ENCODE results near the gene CERK.
"Not testable (repeated sequence)": the region's sequence is repeated elsewhere in the genome, so short reads cannot be mapped to it uniquely, and the experiment has no call there.

The CERK gene, protein sequence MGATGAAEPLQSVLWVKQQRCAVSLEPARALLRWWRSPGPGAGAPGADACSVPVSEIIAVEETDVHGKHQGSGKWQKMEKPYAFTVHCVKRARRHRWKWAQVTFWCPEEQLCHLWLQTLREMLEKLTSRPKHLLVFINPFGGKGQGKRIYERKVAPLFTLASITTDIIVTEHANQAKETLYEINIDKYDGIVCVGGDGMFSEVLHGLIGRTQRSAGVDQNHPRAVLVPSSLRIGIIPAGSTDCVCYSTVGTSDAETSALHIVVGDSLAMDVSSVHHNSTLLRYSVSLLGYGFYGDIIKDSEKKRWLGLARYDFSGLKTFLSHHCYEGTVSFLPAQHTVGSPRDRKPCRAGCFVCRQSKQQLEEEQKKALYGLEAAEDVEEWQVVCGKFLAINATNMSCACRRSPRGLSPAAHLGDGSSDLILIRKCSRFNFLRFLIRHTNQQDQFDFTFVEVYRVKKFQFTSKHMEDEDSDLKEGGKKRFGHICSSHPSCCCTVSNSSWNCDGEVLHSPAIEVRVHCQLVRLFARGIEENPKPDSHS

DNA sequence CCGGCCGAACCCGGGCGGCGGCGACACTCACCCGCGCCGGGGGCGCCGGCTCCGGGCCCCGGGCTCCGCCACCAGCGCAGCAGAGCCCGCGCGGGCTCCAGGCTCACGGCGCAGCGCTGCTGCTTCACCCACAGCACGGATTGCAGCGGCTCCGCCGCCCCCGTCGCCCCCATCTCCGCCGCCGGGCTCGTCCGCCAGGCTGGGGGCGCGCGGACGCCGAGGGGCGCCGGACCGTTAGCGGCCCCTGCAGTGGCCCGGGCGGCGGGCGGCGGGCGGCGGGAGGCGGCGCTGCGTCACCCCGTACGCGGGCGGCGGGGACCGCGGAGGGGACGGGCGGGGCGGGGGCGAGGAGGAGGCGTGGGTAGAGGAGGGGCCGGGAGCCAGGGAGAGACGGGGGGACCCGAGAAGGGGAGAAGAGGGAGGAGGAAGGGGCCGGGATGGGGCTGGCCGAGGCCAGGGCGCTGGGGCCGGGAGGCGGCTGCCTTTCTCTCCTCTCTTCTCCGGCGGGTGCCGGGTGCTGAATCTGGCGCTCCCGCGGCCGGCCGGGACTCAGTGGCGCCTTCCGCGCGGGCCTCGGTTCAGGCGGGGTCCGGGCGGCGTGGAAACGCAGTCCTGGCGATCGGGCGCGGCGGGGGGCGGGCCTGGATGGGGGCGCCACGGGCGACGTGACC lies at the start of gene CERK:
Gene CERK (minus strand): TSS at position 277 of the 671 bp plus-strand sequence. CDS start 104 bp downstream, at position 173.
- peak; percentile 39 to 51 for DNase-seq

DNA sequence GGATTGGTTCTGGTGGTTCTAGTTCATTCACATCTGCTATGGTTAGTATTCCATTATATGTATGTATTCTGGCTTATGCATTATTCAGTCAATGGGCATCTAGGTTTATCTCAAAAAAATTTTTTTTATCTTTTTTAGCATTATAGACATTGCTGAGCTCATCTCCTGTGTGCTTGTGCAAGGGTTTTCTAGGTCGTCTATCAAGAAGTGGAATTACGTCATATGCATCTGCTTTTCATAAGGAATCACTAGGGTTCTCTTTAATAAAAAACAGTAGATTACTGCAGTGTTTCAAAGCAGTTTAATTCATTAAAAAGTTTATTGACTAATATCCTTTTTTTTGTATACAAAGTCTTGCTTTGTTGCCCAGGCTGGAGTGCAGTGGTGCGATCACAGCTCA lies 45.7 kb upstream of the CERK start:
- no peak for DNase-seq

DNA sequence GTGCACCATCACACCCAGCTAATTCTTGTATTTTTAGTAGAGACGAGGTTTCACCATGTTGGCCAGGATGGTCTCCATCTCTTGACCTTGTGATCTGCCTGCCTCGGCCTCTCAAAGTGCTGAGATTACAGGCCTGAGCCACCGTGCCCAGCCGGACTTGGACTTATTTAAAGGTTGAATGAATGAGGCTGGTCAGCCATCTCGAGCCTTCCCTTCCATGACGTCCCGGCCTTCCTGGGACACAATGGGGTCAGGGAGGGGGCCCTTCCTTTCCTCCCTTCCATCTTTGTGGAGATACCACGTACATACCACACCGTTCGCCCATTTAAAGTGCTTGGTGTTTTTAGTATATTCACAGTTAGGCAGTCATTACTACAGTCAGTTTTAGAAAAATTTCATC lies 44.1 kb upstream of the CERK start:
- DNase-seq = not testable (repeated sequence)

DNA sequence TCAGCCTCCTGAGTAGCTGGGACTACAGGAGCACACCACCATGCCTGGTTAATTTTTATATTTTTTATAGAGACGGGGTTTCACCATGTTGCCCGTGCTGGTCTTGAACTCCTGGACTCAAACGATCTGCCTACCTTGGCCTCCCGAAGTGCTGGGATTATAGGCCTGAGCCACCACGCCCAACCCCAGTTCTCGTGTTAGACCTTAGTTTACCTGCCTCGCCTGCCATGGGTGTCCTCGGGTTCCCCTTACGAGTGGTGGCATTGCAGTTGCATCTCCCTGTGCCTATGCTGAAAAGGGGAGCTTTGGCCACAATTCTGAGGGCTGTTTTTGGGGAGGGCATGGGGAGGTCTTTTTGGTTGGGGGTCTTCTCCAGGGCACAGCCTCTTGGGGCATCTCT lies 43.2 kb upstream of the CERK start:
- no peak for DNase-seq

DNA sequence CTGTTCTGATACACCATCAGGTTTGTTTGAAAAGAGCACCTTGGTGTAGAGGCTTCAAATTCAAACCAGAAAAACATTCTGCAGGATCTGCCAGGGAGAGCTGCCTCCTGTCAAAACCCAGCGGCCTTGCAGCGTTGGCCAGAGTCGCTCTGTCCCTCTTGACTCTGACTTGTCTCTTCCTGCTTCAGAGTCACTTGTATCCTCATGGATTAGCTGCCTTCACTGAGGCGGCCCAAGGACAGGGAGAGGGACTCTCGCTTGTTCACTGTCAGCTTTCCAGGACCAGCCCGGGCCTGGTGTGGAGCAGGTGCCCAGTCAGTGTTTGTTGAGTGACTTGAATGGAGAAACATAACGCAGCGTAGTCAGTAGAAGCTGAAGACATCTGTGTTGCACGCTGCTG lies 42.4 kb upstream of the CERK start:
- DNase-seq = no peak

DNA sequence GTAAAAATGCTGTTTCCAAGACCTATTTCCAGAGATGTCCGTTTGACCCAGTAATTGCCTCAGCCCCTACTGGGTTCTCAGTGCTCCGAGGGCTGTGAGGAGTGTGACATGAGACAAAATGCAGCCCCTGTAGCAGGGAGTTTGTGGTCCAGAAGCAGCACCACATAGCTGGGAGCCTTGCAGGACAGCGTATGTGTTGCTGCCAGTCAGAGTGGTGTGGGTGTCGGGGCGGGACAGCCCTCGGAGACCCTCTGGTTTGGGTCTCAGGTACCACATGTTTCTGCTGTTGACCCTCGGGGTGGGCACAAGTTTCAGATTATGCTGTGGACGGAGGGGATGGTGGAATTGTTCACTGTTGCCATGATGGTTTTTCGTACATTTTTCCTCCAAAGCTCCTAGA lies 41.6 kb upstream of the CERK start:
- DNase-seq = no peak

DNA sequence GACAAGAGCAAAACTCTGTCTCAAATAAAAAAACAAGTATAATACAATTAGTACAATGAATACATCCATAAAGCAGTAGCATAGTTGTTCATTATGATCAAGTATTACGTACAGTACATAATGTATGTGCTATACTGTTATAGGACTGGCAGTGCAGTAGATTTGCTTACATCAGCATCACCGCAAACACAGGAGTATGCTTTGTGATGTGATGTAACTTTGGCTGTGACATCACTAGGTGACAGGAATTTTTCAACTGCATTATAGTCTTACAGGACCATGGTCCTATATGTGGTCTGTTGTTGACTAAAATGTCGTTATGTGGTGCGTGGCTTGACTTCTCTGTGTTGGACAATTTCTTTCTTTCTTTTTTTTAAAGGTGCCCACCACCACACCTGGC lies 41.0 kb upstream of the CERK start:
- no peak for DNase-seq

DNA sequence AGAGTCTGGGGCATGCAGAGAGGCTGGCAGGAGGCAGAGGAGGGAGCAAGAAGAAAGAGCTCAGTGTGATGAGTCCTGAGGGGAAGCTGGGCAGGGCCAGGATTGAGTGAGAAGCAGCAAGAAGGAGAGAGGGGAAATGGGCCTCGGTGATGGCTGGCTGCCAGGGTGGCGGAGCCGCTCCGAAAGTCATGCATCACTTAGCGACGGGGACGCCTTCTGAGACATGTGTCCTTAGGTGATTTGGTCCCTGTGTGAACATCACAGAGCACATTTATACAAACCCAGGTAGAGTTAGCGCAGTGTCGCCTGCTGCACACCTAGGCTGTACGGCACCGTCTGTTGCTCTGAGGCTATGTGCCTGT lies 39.5 kb upstream of the CERK start:
- peak in 1 of 2 donors; percentile 43 for DNase-seq

DNA sequence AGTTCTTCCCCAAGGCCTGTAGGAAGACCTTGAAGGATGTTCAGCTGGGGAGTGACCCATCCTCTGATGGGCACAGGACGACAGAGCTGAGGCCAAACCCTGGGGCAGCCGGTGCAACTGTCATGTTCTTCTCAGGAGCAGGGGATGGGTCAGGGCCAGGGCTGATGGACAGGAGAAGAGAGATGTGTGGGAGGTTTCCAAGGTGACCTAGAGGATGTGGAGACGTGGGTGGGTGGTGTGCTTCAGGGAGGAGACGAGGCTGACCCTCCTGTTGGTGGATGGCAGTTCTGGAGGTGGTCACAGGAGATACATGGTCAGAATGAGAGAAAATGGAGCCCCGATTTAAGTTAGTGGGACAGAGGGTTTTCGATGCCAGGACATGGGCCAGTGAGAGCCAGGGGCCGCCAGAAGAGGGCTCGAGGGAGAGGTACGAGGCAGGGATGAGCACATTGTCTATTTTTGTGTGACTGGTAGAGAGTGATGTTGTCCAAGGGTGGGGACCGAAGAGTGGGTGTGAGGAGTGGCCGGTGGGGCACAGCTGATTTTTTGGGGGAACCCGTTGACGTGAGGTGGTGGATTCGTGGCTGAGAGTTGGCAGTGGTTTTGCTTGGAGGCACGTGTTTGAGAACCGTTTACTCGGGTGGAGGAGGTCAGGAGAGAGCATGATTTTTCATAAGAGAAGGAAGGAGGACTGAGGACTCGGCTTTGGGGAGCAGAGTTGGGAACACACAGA lies 39.0 kb upstream of the CERK start:
- no peak for DNase-seq

DNA sequence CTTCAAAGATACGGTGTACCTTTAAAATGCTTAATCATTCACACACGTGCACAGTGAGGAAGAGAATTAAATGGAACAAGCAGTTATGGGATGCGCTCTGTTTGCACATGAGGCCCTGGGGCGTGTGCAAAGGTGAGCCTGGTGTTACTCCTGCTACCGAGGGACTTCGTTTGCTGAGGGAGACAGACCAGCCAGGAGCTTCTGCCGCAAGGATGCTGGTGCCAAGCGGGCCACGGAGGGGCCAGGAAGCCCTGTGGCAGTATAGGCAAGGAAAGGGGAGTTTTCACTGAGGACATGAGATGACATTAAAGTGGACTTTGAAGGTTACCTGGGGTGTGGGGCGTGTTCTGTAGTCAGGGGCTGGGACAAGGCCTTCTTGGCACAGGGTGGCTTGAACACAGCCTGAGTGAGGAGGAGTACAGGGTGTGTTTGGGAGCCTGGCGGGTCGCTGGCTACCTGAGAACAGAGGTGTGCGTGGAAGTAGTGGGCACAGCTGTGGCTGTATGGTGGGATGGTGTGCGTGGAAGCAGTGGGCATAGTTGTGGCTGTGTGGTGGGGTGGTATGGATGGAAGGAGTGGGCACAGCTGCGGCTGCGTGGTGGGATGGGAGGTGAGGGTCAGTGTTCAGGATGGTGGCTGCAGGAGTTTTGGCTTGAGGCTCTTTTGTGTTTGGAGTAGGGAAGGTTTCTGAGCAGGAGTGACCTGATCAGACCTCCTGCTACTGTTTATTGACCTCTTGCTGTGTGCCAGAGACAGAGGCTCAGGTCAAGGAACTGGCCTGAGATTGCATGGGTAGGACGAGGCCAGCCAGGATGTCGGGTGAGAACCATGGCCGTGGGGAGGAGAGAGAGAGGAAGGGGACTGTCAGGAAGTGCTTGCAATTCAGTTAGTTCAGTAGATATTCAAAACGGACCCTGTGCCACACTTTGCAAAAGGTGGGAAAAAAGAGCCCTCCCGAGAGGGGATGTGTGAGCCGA lies 38.1 kb upstream of the CERK start:
- DNase-seq = no peak

DNA sequence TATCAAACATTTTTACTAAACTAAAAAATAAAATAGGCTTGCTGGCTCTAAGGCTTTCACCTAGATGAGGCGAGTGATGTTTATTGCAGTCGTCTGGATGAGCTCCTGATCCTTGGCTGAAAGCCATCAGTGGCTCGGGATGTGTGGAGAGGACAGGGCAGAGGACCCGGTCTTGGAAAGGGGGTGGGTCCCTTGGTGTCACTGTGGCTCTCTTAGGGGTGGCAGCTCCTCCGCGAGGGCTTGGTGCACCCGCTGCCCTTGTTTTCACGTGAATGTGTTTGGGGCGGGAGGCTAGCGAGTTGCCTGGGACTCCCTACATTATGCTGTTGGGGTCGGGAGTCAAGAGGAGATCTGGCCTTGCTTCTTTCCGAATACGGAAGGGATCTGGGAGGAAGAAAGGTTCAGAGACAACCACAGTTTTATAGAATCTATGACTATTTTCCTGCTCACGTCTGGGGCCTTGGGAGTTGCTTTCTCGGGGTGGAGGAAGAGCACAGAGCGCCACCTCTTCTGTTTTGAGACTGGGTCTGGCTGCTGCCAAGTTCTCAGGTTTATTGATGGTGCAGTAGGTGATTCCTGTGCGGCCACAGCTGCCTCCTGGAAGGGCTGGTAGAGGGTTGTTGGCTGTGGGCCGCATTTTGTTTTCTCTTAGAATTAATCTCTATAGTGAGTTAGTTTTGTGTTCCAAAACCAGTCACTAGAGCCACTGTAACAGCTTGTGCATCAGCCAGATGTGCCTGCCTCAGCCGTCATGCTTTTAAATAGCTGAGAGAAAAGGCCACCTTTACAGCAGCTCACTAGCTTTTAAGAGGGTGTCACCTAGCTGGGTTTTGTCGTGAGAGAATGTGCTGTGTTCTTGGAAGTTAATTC lies 37.2 kb upstream of the CERK start:
- no peak for DNase-seq

DNA sequence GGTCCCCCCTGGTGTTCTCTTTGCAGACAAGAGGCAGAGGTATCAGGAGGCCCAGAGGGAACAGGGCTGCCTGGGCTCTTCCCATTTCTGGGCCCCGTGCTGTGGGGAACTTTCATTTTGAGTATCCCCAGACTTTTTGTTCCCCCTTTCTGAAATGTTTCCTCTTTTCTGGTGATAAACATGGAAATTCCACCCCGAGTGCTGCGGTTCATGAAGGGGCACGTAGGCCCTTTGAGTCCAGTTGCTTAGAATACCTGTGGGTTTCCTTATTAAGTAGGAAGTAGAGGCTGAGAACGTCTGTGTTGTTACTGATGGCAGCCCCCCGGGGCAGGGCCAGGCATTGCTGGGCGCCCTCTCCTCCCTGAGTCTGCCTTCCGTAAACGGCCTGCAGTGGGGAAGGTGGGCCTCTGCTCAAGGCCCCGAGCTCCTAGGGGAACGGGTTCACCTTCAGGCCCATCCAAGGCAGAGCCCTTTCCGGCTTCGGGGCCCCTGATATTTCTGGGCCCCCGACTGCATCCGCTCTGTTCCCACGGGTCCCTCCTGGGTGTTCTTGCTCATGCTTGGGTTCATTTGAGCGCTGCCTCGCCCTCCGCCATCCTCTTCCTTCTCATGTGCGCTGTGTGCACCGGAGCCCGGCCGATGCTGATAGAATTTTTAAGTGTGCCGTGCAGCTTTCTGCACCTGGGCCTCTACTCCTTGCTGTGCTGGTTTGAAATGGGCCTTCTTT lies 36.4 kb upstream of the CERK start:
- DNase-seq = no peak

DNA sequence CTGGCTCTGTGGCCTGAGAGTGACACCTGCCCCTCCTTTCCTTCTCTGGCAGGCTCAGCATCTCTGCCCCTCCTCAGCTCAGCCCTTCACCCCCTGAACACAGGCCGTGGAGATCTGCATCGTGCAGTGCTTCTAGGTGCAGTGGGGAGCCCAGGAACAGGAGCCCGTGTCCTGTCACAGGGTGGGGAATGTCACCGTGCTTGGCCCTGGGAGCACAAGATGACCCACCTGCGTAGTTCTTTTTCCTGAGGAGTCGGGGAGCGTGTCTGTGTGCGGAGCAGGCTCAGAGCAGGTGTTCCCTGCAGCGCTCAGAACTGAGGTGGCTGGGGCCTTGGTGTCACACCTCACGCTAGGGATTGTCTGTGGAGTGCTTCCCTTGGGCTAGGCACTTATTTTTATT lies 35.0 kb upstream of the CERK start:
- no peak for DNase-seq

DNA sequence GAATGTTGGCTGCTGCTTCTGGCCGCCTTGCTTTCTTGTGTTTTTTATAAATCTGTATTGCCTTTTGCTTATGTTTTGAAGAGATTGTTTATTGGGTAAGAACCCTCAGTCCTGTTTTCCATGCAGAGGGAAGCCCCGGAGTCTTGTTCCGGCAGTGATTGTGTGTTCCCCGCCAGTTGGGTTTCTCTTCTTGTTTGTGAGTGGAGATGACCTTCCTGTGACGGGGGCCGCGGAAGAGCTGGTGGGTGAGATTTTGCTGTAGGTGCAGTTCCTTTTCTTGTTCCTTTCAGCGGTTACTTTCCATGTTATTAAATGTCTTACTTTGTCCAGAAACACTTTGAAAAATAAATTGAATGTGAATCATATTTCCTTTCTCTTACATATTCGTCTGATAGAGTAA lies 32.7 kb upstream of the CERK start:
- DNase-seq = no peak

DNA sequence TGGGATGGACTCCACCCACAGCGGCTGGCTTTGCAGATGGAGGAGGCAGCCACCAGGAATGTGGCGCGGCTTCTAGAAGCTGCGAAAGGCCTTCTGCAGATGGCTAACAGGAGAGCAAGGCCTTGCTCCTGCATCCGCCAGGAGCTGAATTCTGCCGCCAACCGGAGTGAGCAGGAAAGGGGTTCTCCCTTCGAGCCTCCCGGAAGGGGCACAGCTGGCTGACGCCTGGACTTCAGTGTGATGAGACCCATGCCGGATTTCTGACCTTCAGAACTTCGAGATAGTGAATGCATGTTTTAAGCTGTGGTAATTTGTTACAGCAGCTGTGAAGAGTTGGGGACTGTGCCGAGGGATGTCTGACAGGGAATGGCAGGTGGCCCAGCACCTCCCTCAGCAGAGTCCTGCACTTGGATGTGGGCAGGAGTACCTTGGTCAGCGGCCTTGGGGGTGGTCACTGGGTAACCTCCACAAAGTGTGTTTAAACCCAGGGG lies 32.1 kb upstream of the CERK start:
- DNase-seq = no peak

DNA sequence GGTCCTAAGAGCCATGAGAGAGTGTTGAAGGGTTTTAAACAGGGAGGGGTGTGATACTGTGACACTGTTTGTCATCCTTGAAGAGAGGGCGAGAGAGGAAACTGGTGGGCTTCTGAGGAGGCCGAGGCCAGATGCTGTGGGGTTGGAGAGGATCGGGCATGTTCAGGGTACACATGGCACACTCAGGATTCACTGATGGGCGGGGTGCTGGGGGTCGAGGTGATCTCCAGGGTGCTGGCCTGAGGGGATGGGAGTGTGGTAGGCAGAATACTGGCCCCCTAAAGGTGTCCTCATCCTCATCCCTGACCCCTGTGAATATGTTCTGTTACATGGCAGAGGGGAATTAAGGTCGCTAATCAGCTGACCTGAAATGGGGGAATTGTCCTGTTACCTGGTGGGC lies 31.7 kb upstream of the CERK start:
- DNase-seq = no peak

DNA sequence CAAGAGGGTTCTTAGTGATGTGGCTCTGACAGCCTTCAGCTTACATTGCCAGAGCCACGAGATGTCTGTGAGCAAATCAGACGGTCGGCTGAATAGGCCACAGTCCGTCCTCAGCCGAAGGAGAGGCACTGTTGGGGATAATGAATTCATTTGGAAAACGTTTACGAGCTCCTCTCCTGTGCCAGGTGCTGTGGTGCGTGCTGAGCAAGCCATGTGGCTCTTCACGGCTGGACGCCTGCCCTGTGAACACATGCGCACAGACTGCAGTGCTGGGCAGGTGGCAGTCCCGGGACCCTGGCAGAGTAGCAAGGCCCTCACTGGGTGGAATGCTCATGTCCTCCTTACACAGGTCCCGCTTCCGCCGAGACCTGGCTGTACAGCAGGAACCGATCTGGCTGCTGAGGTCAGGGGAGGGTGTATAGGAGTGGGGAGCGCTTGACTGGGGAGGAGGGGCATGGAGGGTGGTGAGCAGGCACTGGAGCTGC lies 31.2 kb upstream of the CERK start:
- DNase-seq = no peak

DNA sequence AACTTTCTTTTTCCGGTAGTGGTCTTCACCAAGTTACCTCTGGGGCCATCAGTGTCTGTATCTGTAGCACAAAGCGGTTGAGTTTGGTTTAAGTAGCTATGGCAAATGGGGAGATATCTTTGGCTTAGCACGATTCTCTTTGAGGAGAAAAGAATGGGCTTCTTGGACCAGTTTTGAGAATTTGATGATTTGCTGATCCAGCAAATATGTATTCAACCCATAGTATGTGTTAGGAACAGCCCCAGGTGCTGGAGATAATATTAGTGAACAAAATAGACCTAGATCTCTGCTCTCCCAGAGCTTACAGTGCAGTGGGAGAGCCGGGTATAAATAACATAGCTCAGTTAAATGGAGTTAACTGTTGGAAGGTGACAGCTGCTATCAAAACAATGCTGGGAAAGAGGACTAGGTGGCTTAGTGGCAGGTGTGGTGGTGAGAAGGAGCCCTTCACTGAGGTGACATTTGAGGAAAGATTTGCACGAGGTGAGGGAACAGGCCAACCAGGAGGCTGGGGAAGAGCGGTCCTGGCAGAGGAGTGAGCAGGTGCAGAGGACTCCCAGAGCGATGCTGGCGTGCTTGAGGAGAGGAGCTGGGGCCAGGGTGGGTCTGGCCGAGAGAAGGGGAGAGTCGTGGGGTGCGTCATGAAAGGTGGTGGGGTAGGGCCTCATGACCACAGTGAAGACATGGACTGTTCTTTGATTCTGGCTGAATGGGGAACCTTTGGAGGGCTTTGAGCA lies 29.4 kb upstream of the CERK start:
- DNase-seq = no peak

DNA sequence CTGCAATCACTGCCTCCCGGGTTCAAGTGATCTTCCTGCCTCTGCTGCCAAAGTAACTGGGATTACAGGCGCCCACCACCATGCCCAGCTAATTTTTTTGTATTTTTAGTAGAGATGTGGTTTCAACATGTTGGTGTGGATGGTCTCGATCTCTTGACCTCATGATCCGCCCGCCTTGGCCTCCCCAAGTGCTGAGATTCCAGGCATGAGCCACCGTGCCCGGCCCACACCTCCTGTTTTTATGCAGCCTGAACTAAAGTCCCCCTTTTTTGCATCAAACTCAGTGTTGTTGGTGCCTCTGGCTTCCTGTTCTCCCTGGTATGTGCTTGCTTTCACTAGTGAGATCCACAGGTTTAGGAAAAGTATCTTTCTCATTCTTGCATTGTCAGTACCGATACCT lies 28.6 kb upstream of the CERK start:
- DNase-seq = no peak
